ENCODE results near the gene JAKMIP2. TPM values are rescaled to one million over a fixed set of nuclear protein-coding genes. Genes with fewer than 3 reads are reported as not detected.

JAKMIP2 gene
- total and polyA plus RNA-seq, 2 donors (not counting 3 experiments of a cell fraction or from before 2014, with no cell fraction given) = not detected

DNA sequence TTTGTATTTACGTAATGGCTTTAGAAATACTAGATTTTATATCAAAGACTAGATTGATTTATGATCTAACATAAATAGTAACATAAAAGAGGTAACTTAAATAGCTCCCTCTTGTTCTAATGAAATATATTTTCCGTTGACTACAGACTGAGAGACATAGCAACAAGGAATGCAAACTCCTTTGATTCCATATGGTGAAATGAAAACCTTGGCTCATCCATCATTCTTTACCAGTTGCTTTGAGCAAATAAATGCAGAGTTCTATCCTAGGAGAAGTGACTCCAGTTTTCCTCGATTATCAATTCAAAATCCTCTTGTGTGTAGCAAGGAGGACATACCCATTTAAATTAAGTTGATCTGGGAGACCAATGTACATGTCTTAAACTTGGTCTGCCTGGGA lies 18.0 kb upstream of the JAKMIP2 start:
- no peak for DNase-seq (ENCODE audit: low read depth, low spot score)
- no peaks in the 10 kb centered on the region for H3K36me3 ChIP-seq (ENCODE audit: control insufficient read depth in 2 of 2, extremely low read depth in 1 of 2, insufficient read depth in 2 of 2, low read length in 2 of 2)
- H4K20me1 ChIP-seq (replicated peaks; ENCODE audit: control insufficient read depth, extremely low read depth, insufficient read depth, low read length) = no peaks in the 10 kb centered on the region
- H2AFZ ChIP-seq (ENCODE audit: low read depth, low read length) = no peak overlapping the region
- H3K9ac ChIP-seq (replicated peaks; ENCODE audit: extremely low read depth, insufficient read depth, low read length) = no peak overlapping the region
- no peak overlapping the region for H3K4me2 ChIP-seq (ENCODE audit: insufficient read depth, low read length)
- ChIA-PET POLR2A (no interaction called here), CTCF (no interaction called here)
- intact Hi-C loops (cut with micrococcal nuclease) = no loop called here
- FAIRE-seq = no peak
- H3K9me3 ChIP-seq (replicated peaks; ENCODE audit: control insufficient read depth, insufficient read depth, low read length) = no peaks in the 10 kb centered on the region
- no peak for TF ChIP-seq EZH2 (IDR thresholded peaks at IDR 0.05; ENCODE audit: borderline replicate concordance, low read depth, low read length, severe bottlenecking)
- TF ChIP-seq FOS (IDR thresholded peaks at IDR 0.05; ENCODE audit: borderline replicate concordance, insufficient read depth, low read length) = no peak
- TF ChIP-seq, protein P1, sequence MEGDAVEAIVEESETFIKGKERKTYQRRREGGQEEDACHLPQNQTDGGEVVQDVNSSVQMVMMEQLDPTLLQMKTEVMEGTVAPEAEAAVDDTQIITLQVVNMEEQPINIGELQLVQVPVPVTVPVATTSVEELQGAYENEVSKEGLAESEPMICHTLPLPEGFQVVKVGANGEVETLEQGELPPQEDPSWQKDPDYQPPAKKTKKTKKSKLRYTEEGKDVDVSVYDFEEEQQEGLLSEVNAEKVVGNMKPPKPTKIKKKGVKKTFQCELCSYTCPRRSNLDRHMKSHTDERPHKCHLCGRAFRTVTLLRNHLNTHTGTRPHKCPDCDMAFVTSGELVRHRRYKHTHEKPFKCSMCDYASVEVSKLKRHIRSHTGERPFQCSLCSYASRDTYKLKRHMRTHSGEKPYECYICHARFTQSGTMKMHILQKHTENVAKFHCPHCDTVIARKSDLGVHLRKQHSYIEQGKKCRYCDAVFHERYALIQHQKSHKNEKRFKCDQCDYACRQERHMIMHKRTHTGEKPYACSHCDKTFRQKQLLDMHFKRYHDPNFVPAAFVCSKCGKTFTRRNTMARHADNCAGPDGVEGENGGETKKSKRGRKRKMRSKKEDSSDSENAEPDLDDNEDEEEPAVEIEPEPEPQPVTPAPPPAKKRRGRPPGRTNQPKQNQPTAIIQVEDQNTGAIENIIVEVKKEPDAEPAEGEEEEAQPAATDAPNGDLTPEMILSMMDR (IDR thresholded peaks at IDR 0.05; ENCODE audit: extremely low read depth in 1 of 2, insufficient read depth in 1 of 2, low read depth in 1 of 2, low read length in 2 of 2) = no peak
- TF ChIP-seq MYC (IDR thresholded peaks at IDR 0.05; ENCODE audit: low read depth, low read length) = no peak
- TF ChIP-seq POLR2AphosphoS5 (IDR thresholded peaks at IDR 0.05; ENCODE audit: insufficient read depth, low read depth, low read length) = no peak
- no peak for TF ChIP-seq GATA2 (IDR thresholded peaks at IDR 0.05; ENCODE audit: insufficient read depth, insufficient read length, low read depth, low read length)
- no peak for TF ChIP-seq JUN (IDR thresholded peaks at IDR 0.05; ENCODE audit: borderline replicate concordance, insufficient read depth, insufficient read length, low read depth)
- TF ChIP-seq POLR2A (IDR thresholded peaks at IDR 0.05; ENCODE audit: low read depth, low read length) = no peak
- no peak for TF ChIP-seq MAX (IDR thresholded peaks at IDR 0.05; ENCODE audit: insufficient read depth, insufficient read length)
- dilution Hi-C loops (cut with MboI; ENCODE audit: extremely low pct_ligation_motif_present, low sequenced_read_pairs) = no loop called here
- BruUV-seq (replicated peaks) = no TSS peak
- H3K4me1 ChIP-seq (ENCODE audit: control insufficient read depth, extremely low read depth, insufficient read depth, low read length) = no peaks in the 10 kb centered on the region
- no peaks in the 10 kb centered on the region for H3K9me1 ChIP-seq (replicated peaks; ENCODE audit: control insufficient read depth, extremely low read depth, insufficient read depth, low read length)
- no peaks in the 10 kb centered on the region for H3K79me2 ChIP-seq (ENCODE audit: control insufficient read depth, insufficient read depth, low read length)
- H3K4me3 ChIP-seq (replicated peaks in 1 of 3; ENCODE audit: insufficient read depth in 1 of 3, low read depth in 1 of 3, low read length in 3 of 3) = no peak overlapping the region
- H3K27me3 ChIP-seq (ENCODE audit: control insufficient read depth in 2 of 2, insufficient read depth in 2 of 2, low read length in 2 of 2) = peaks cover 2% of the 10 kb centered on the region in 2 experiments
- no peak overlapping the region for H3K27ac ChIP-seq (ENCODE audit: insufficient read depth, low read depth, low read length)
